A673 (cell line): ENCODE data around the gene TRIM71. TPM values are rescaled to one million over a fixed set of nuclear protein-coding genes. Genes with fewer than 3 reads are reported as not detected.

Experiments
- BruUV-seq: library from RNA; stranded (reverse); fragments of 400-500 nt; replicated peaks from 2 replicates; lab custom pipeline; 2021; lab: Mats Ljungman, UMichigan
- CTCF ChIA-PET: fragments of 300-600 bp; sonication (Branson Sonifier 250); formaldehyde crosslinking; loops from one replicate; lab custom pipeline; 2022; ENCODE audit warnings: antibody characterized with exemption; lab: Charles Lee
- POLR2A ChIA-PET: fragments of 300-600 bp; sonication (Branson Sonifier 250); formaldehyde crosslinking; loops from one replicate; lab custom pipeline; 2022; ENCODE audit warnings: antibody characterized with exemption; ENCODE audit not compliant: low non-redundant PET; lab: Charles Lee
- DNase-seq: peaks from one replicate; pipeline ENCODE4 v3.0.0-alpha.2; 2015; ENCODE audit warnings: low spot score
- H3K27ac ChIP-seq: fragments of 200-600 bp; sonication (generic); 2 replicates; pipeline ENCODE4 v1.5.1; 2016; ENCODE audit warnings: mixed run types, low read depth, mild to moderate bottlenecking, mixed read lengths, antibody characterized with exemption, low read length; ENCODE audit not compliant: poor library complexity, severe bottlenecking
- H3K27me3 ChIP-seq: fragments of 200-600 bp; sonication (generic); replicated peaks from 2 replicates; pipeline ENCODE4 v1.6.1; 2017; ENCODE audit warnings: mixed run types, low read depth, mild to moderate bottlenecking, mixed read lengths, antibody characterized with exemption, low read length; ENCODE audit not compliant: insufficient read depth, poor library complexity
- H3K36me3 ChIP-seq: fragments of 200-600 bp; sonication (generic); 2 replicates; pipeline ENCODE4 v1.6.1; 2016; ENCODE audit warnings: mixed run types, mild to moderate bottlenecking, mixed read lengths, antibody characterized with exemption, low read length; ENCODE audit not compliant: insufficient read depth, poor library complexity, severe bottlenecking
- H3K4me1 ChIP-seq: fragments of 200-600 bp; sonication (generic); 2 replicates; pipeline ENCODE4 v1.6.1; 2017; ENCODE audit warnings: mixed run types, mild to moderate bottlenecking, mixed read lengths, antibody characterized with exemption, low read length; ENCODE audit not compliant: insufficient read depth, poor library complexity, severe bottlenecking
- H3K4me3 ChIP-seq: fragments of 200-600 bp; sonication (generic); 2 replicates; pipeline ENCODE4 v1.5.1; 2016; ENCODE audit warnings: low read depth, mixed run types, mild to moderate bottlenecking, mixed read lengths, low read length; ENCODE audit not compliant: poor library complexity, severe bottlenecking
- H3K9me3 ChIP-seq: fragments of 200-600 bp; sonication (generic); 2 replicates; pipeline ENCODE4 v1.6.1; 2016; ENCODE audit warnings: mixed run types, low read depth, mild to moderate bottlenecking, mixed read lengths, antibody characterized with exemption, low read length; ENCODE audit not compliant: poor library complexity, severe bottlenecking
- EZH2 ChIP-seq: fragments of 200-600 bp; sonication (generic); IDR thresholded peaks from 2 replicates; pipeline ENCODE4 v1.6.1; 2017; ENCODE audit warnings: borderline replicate concordance, low read depth, mild to moderate bottlenecking, mixed read lengths, antibody characterized with exemption, low read length; ENCODE audit not compliant: poor library complexity, severe bottlenecking
- intact Hi-C: fragments of 100-400 bp; cut with micrococcal nuclease; formaldehyde crosslinking; loops from one replicate; pipeline ENCODE4 v1.10.0; 2022; ENCODE audit not compliant: unreplicated experiment
- total RNA-seq: library from RNA; stranded (reverse); gene quantifications from 2 replicates; pipeline ENCODE4 v1.2.3, GENCODE V29; 2021
- TF ChIP-seq, protein P1 (sequence below): fragments of 300-800, 200-600 bp; sonication (generic); conservative IDR thresholded peaks from 2 replicates; pipeline ENCODE4 v1.5.1; 2017; ENCODE audit warnings: low read depth, mild to moderate bottlenecking, antibody characterized with exemption, low read length, moderate library complexity, mixed read lengths

The TRIM71 gene
- total RNA-seq, 1 experiment from 2014 or later, result 0.30 TPM

DNA sequence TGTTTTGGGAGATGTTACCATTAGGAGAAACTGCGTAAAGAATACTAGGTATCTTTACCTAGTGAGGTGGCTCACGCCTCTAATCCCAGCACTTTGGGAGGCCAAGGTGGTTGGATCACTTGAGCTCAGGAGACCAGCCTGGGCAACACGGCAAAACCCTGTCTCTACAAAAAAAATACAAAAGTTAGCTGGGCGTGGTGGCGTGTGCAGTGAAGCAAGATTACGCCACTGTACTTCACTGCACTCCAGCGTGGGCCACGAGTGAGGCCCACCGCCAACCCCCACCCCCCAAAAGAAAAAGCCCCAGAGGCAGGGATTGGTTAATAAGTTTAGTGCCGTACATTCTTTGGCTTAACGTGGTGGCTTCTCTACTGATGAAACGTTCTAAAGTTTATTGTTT is 23.5 kb downstream of the TRIM71 start:
- no peak overlapping the region for H3K27ac ChIP-seq
- BruUV-seq, result no TSS peak
- H3K4me3 ChIP-seq, result no peak overlapping the region
- DNase-seq, result no peak
- H3K36me3 ChIP-seq, result no peaks in the 10 kb centered on the region
- intact Hi-C loops, result no loop called here
- ChIA-PET CTCF (interaction anchor here (0.6 kb wide), 1 partner anchor 50 kb away, joined by 3 read pairs; no protein-coding TSS in a partner anchor), POLR2A (no interaction called here)
- no peak for TF ChIP-seq EZH2
- TF ChIP-seq, protein P1, sequence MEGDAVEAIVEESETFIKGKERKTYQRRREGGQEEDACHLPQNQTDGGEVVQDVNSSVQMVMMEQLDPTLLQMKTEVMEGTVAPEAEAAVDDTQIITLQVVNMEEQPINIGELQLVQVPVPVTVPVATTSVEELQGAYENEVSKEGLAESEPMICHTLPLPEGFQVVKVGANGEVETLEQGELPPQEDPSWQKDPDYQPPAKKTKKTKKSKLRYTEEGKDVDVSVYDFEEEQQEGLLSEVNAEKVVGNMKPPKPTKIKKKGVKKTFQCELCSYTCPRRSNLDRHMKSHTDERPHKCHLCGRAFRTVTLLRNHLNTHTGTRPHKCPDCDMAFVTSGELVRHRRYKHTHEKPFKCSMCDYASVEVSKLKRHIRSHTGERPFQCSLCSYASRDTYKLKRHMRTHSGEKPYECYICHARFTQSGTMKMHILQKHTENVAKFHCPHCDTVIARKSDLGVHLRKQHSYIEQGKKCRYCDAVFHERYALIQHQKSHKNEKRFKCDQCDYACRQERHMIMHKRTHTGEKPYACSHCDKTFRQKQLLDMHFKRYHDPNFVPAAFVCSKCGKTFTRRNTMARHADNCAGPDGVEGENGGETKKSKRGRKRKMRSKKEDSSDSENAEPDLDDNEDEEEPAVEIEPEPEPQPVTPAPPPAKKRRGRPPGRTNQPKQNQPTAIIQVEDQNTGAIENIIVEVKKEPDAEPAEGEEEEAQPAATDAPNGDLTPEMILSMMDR, result no peak
- H3K4me1 ChIP-seq, result peaks cover 34% of the 10 kb centered on the region
- no peaks in the 10 kb centered on the region for H3K9me3 ChIP-seq
- no peaks in the 10 kb centered on the region for H3K27me3 ChIP-seq

DNA sequence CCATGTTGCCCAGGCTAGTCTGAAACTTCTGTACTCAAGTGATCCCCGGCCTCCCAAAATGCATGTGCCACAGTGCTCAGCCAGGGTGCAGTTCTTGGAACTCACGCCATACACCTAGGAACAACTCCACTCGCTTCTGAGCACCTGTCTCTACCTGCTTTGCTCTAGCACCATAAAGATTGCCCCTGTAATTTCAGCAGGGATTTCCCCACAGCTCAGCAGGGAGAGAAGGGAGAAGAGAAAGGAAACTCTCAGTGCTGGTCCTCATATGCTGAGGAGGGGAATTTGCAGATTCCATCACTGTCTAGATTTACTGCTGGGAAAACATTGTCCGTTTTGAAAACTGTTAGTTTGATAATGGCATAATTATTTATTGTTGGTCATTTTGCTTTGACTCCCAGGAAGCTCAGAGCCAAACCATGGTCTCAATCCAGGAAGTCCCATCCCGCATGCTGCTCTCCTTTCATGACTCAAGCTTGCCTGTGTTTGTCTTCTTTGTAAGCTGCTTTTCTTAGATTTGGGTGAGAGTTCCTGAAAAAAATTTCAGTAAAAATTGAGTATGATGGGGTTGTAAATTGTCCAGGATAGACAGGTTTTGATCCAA is 24.2 kb downstream of the TRIM71 start:
- Histone ChIP-seq H3K27me3 (no peaks in the 10 kb centered on the region), H3K4me3 (no peak overlapping the region), H3K9me3 (no peaks in the 10 kb centered on the region), H3K36me3 (no peaks in the 10 kb centered on the region), H3K27ac (no peak overlapping the region), H3K4me1 (peaks cover 34% of the 10 kb centered on the region)
- intact Hi-C loops, result no loop called here
- ChIA-PET CTCF (interaction anchor here (0.6 kb wide), 1 partner anchor 51 kb away, joined by 3 read pairs; no protein-coding TSS in a partner anchor), POLR2A (no interaction called here)
- no peak for DNase-seq
- no TSS peak for BruUV-seq
- no peak for TF ChIP-seq EZH2

DNA sequence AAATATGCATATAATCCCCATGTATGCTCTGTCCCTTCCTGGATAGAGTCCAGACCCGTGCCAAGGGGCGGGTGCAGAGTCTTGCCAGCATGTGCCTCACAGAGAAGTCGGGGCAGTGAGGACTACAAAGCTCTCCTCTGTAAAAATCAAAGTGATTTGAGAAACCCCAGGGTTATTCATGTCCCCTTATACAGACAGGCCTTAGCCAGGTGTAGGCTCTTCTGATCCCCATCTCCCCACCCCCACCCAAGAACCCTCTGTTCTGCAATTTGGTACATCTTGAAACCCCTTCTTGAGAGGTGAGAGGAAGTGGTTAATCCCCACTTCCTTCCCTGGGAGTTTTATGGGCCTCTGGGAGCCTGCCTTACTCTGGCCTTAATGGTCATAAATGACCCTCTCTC is 24.7 kb downstream of the TRIM71 start:
- H3K9me3 ChIP-seq, result no peaks in the 10 kb centered on the region
- ChIA-PET CTCF (no interaction called here), POLR2A (no interaction called here)
- H3K27me3 ChIP-seq, result no peaks in the 10 kb centered on the region
- intact Hi-C loops, result no loop called here
- H3K4me3 ChIP-seq, result no peak overlapping the region
- H3K4me1 ChIP-seq, result peaks cover 34% of the 10 kb centered on the region
- H3K27ac ChIP-seq, result peak overlapping the region; percentile 80
- BruUV-seq, result no TSS peak
- peak; percentile 51 for DNase-seq
- H3K36me3 ChIP-seq, result no peaks in the 10 kb centered on the region
- no peak for TF ChIP-seq EZH2
- TF ChIP-seq, protein P1, result no peak

DNA sequence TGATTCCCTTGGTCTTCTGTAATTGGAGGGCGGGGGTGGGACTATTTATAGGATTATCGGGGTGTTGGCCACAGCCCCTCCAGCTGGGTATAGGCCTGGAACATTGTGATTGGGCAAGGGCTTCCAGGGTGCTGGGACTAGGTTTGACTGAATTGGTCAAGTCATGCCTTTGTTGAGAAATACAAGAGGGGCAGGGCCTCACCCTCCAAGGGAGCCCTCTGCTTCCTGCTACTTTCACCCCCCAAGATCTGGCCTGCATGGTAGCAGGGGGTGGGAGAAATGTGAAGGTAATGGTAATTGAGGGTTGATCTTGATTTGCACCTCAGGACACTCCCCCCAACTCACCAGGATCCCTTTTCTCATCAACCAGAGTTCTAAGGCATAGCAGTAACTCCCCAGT is 25.2 kb downstream of the TRIM71 start:
- peaks cover 34% of the 10 kb centered on the region for H3K4me1 ChIP-seq
- CTCF ChIA-PET, result no interaction called here
- POLR2A ChIA-PET, result no interaction called here
- H3K9me3 ChIP-seq, result no peaks in the 10 kb centered on the region
- H3K4me3 ChIP-seq, result no peak overlapping the region
- H3K36me3 ChIP-seq, result no peaks in the 10 kb centered on the region
- peak; percentile 27 for DNase-seq
- TF ChIP-seq, protein P1, result no peak
- TF ChIP-seq EZH2, result no peak
- BruUV-seq, result no TSS peak
- H3K27me3 ChIP-seq, result no peaks in the 10 kb centered on the region
- intact Hi-C loops, result no loop called here
- H3K27ac ChIP-seq, result peak overlapping the region; percentile 80
